ENCODE data around the gene GAP43. TPM values are rescaled to one million over a fixed set of nuclear protein-coding genes. Genes with fewer than 3 reads are reported as not detected.

The GAP43 gene
- total RNA-seq, 1 donor from 2014 or later, result not detected

- Histone ChIP-seq H3K27ac (peak overlapping the region; percentile 97), H3K27me3 (no peaks in the 10 kb centered on the region), H3K4me3 (peak overlapping the region; percentile 84), H3K9me3 (no peaks in the 10 kb centered on the region), H3K36me3 (no peaks in the 10 kb centered on the region), H3K4me1 (peaks cover 8% of the 10 kb centered on the region)
- TF ChIP-seq CTCF (IDR thresholded peaks at IDR 0.05), result no peak
- intact Hi-C loops (cut with DNase I), result no loop called here
- ATAC-seq, result peak; percentile 96
- DNase-seq, result peak; percentile 88
These were observed 35.2 kb downstream of the GAP43 start for GRCh38 chr3:115658337-115659181.

GRCh38 chr3:115659253-115660220, 36.2 kb downstream of the GAP43 start:
- Histone ChIP-seq H3K4me3 (peak overlapping the region; percentile 84), H3K27ac (peak overlapping the region; percentile 97), H3K9me3 (no peaks in the 10 kb centered on the region), H3K4me1 (peaks cover 8% of the 10 kb centered on the region), H3K36me3 (no peaks in the 10 kb centered on the region), H3K27me3 (no peaks in the 10 kb centered on the region)
- intact Hi-C loops (cut with DNase I), result no loop called here
- no peak for TF ChIP-seq CTCF (IDR thresholded peaks at IDR 0.05)
- no peak for DNase-seq
- no peak for ATAC-seq

- ATAC-seq (no peak), DNase-seq (no peak)
- Histone ChIP-seq H3K27ac (no peak overlapping the region), H3K27me3 (no peaks in the 10 kb centered on the region), H3K4me3 (no peak overlapping the region), H3K9me3 (no peaks in the 10 kb centered on the region), H3K4me1 (peaks cover 8% of the 10 kb centered on the region), H3K36me3 (no peaks in the 10 kb centered on the region)
- no peak for TF ChIP-seq CTCF (IDR thresholded peaks at IDR 0.05)
- intact Hi-C loops (cut with DNase I), result no loop called here
These were observed 37.5 kb downstream of the GAP43 start for GRCh38 chr3:115660646-115661337.

DNA sequence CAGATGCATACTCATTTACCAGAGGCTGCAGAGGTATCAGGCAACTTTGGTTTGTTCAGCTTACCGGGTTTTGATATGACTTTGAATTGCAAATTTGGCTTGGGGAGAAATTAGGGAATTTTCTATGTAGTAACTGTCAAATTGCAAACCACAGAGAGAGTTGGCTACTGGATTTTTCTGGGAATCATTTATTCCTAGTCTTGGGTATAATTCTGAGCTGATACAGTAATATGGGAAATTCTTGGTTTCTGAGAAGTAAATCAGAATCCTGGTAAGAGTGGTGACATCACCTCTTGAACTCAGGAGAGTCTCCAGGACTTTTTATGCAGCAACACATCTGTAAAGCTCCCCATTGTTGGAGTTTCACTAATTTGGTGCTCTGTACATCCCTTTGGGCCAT, 39.0 kb downstream of the GAP43 start:
- intact Hi-C loops (cut with DNase I), result no loop called here
- Histone ChIP-seq H3K36me3 (no peaks in the 10 kb centered on the region), H3K4me1 (peaks cover 8% of the 10 kb centered on the region), H3K4me3 (no peak overlapping the region), H3K9me3 (no peaks in the 10 kb centered on the region), H3K27ac (no peak overlapping the region), H3K27me3 (no peaks in the 10 kb centered on the region)
- TF ChIP-seq CTCF (IDR thresholded peaks at IDR 0.05), result no peak
- DNase-seq, result no peak
- no peak for ATAC-seq

GRCh38 chr3:115663414-115663813, 40.1 kb downstream of the GAP43 start:
- no peaks in the 10 kb centered on the region for H3K36me3 ChIP-seq
- intact Hi-C loops (cut with DNase I), result no loop called here
- H3K4me1 ChIP-seq, result peaks cover 8% of the 10 kb centered on the region
- no peak overlapping the region for H3K27ac ChIP-seq
- no peak for TF ChIP-seq CTCF (IDR thresholded peaks at IDR 0.05)
- no peaks in the 10 kb centered on the region for H3K27me3 ChIP-seq
- H3K4me3 ChIP-seq, result no peak overlapping the region
- H3K9me3 ChIP-seq, result no peaks in the 10 kb centered on the region
- ATAC-seq, result no peak
- DNase-seq, result no peak
